GM20431 (cell line): ENCODE results near the gene PRR5L.

Experiments used
- in situ Hi-C: fragments of 300-500 bp; cut with MseI, MboI; formaldehyde crosslinking; loops from one replicate; pipeline ENCODE4 v1.15.0; 2020; ENCODE audit warnings: low sequenced_read_pairs; ENCODE audit not compliant: unreplicated experiment

PRR5L gene

DNA sequence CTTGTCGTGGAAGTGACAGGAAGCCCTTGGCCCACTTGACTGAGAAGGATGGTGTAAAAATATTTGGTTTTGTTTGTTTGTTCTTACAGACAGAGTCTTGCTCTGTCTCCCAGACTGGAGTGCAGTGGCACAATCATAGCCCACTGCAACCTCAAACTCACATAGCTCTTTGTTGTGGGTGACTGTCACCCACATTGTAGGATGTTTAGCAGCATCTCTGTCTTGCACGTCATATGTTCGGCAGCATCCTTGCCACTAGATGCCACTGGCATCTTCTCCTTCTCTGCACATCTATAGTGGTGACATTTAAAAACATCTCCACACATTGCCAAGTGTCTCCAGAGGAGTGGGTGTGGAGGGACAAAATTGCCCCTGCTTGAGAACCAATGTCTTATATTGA, 56.8 kb downstream of the PRR5L start:
- in situ Hi-C loops, result no loop called here

DNA sequence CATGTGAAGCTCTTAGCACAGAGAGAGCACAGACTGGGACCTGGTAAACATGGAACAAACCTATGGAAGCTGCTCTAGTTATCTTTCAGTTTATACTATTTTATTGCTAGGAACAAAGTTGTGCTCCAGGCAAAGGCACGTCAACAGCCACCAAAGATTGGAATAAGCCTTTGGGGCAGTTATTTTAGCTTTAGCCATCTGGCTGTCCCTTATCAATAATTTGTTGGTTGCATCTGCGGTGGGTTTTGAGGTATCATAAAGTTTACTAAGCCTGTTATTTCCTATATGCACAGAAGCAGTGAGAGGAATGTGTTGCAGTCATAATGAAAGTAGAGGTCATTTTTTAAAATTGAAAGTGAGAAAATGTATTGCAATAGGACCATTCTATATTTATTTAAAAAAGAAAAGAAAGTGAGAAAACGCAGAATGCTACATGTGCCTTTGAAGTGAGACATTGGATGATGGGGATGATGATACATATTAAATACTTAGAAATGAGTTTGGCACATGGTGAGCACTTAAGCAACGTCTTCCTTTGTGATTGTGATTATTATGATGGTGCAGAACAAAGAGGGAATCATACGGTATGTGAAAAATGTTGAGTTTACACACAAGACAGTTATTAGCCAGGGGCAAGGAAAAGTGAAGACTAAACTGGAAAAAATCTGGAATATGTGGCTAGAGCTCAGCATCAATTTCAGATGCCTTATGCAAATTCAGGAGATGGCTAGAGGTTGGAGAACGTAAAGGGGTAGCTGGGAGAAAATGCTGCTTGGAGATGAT, 58.3 kb downstream of the PRR5L start:
- in situ Hi-C loops, result no loop called here

DNA sequence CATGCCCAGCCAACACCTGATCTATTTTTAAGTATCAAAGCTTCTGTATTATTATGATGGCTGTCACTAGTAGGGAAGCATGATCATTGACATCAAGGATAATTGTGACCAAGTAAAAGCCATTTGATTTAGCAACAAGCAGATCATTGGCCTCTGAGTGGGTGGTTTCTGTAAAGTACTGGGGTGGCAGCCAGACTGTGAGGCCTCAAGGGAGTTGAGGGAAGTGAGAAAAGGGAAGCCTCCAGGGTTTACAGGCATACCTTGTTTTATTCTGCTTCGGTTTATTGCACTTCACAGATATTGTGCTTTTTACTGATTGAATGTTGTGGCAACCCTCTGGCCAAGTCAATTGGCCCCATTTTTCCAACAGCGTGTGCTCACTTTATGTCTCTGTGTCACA, 60.1 kb downstream of the PRR5L start:
- in situ Hi-C loops, result no loop called here

DNA sequence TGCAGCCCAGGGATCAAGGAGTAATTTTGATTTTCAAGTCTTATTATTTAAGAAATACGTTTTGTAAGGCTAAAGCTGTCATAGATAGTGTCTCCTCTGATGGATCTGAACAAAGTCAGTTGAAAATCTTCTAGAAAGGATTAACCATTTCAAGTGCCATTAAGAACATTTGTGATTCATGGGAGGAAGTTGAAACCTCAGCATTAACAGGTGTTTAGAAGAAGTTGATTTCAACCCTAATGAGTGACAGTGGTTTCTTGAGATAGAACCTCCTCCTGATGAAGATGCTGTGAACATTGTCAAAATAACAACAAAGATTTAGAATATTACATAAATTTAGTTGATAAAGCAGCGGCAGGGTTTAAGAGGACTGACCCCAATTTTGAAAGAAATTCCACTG, 61.7 kb downstream of the PRR5L start:
- in situ Hi-C loops, result no loop called here

DNA sequence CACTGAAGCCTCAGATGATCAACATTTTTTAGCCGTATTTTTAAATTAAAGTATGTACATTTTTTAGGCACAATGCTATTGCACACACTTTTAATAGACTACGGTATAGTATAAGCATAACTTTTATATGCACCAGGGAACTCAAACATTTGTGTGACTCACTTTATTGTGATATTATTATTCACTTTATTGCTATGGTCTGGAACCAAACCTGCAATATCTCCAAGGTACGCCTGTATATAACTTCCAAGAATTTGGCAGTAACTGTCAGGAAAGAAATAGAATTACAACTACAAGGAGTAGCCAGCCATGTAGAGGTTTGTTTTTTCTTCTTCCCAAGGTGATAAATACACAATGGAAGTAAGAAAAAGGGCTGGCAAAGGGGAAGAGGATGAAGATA, 62.3 kb downstream of the PRR5L start:
- in situ Hi-C loops, result no loop called here

DNA sequence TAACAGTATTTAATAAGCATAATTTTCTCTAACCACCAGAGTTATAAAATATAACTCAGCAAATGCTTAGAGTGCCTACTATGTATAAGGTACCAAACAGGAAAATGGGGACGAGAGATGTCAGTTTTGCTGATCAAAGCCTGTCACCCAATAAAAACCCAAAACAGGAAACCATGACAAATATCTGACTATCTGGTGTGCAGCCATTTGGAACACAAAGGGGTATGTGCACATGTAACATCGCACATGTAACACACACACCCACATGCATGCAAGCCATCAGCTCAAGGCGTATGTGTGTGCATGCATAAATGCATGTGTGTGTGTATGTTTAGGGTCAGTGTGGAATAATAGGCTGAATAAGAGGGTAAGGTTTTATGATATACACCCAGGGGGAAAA, 64.2 kb downstream of the PRR5L start:
- in situ Hi-C loops, result no loop called here

DNA sequence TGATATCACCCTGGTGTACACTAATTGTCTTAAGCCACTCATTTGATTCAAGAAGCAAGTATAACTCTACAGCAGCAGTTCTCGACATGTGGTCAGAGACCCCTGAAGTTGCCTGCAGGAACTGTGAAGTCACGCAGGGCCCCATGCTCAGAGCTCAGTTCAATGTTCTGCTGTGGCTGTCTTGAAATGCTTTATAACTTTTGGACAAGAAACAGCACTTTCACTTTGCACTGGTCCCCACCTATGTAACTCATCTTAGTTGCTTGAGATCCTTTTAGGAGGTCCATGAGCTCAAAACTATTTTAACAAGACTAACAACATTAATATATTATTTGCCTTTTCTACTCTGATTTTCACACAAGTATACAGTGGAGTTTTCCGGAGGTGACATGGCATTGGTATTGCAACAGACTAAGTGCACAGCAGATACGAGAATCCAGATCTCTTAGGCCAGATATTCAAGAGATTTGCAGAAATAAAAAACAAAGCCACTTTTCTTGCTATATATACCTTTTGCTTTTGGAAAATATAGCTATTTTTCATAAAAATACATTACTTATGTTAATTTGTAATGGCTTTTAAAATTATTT, 64.8 kb downstream of the PRR5L start:
- in situ Hi-C loops, result no loop called here

DNA sequence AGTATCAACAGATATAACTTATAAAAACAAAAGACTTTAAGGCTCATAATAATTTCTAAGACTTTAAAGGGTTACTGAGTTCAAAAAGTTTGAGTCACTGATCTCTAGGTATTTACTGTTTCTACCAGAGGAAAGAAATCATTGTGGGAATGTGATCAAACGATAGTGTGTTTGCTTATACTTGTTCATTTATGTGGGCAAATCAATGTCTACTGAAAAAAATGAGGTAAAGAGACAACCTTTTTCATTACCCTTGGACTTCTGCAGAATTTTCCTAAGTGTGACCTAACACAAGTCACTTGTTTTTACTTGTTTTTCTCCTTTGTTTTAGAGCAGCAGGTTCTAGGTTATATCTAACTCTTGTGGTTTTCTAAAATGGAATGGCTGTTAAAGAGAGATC, 65.4 kb downstream of the PRR5L start:
- in situ Hi-C loops, result no loop called here

DNA sequence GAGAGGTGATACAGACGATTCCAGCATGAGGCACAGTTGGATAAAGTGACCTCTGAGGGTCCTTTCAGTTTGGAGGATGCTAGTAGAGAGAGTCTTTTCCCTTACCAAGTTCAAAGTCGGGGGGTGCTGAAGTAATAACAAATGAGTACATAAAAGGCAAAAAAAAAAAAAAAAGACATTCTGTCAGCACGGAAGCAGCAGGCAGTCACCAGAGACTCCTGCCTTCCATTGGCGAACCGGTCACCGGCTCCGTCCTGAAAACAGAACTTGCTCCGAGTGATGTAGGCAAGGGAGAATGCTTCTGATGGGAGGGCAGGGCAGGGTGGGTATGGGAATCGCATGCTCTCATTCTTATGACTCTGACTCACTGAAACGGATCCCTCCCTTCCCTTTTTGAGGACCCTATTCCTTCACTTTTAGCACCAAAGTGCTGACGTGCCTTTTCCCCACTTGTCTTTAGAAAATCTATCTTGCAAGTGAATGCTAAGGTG, 65.9 kb downstream of the PRR5L start:
- in situ Hi-C loops, result no loop called here

DNA sequence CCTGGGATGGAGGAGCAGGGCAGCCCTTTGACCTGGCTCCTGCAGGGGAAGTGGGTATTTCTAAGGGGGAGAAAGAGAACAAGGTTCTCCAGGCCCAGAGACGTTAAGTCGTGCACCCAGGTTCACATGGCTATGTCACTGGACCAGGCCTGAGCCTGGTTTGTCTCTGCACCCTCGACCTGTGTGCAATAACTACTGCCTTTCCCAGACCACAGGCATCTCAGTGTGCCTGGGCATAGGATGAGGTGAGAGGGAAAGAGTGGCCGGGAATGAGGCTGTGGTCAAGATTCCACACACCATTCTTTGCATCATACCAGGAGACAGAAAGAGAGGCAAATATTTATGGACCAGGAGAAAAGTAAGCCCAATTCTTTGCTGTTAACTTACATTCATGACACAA, 66.8 kb downstream of the PRR5L start:
- in situ Hi-C loops, result no loop called here

DNA sequence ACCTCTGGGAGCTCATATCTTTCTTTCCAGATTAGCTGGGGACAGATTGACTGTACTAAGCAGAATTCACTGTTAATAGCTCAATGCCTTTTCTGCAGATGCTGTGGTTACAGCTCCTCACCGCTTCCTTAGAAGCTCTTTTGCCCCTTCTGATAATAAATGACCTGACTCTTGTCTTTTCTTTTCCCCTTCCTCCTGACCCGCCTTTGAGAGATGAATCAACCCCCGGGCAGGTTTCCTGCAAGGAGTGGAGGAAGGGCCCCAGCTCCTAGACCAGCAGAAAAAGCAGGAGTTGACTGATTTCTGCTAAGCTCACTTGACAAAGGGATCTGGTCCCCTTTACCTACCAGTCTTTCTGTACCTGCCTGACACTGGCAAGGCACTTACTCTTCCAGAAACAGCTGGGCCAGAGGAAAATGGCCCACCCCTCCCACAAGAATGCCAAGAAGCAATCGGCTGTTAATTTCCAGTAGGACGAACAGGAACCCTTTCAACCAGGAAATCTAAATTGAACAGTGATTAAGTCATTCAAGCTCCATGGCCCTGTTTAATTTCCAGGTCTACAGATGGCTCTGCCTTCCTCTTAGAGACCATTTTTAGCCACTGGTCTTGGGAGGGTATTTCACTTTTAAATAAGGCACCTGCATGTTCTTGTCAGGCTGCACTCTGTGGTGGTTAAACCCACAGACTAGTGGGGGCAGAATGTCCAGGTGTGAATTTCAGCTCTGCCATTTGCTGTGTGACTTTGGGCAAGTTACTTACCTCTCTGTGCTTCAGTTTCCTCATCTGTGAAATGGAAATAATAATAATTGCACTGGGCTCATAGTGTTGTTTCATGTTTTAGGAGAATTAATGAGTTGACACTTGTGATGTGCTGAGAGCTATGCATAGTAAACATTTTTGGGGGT, 67.5 kb downstream of the PRR5L start:
- in situ Hi-C loops, result no loop called here

DNA sequence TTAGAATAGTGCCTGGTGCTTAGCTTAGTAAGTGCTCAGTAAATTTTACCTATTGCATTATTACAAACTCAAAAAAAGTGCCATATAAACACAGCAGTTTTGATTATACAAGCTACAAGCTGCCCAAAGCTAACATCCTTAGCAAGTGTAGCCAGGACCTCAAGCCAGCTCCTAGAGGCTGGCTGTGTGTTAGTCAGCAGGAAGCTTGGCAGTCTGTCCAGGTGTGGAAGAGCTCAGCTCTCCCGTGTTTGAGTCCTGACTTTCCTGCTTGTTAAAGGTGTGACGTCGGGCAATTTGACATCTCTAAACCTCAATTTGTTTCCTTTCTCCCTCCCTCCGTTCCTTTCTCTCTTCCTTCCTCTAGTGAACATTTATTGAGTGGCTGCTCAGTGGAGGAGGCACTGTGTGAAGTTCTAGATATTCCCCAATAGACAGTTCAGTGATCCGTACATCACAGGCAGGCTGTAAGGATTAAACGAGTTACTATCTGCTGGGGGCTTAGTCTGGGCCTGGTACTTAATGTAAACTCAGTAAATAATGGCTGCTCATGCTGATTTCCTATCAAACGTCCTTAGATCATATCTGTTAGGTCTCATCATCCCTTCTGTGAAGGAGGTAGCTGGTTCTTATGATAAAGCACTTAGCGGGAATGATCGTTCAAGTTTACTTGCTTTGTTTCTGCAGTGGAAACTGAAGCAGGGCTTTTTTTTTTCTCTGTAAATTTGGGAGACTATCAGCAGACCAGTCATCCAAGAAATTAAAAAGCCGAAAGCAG, 68.7 kb downstream of the PRR5L start:
- in situ Hi-C loops, result no loop called here

DNA sequence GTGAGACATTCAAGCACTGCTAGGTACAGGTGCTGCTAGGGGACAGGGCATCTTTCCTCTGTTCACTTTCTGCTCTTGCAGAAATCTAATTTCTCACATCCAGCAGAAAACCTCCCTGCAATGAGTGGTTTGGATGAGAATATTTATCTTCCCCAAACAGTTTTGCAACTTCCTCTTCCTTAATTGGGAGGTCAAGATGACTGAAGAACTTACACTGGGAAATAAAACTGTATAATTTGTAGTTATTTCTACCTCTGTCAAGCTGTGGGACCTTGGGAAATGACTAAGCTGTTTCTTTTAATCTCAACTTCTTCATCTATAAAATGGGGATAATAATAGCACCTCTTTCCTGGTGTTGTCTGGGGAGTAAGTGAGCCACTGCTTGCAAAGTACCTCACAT, 69.8 kb downstream of the PRR5L start:
- in situ Hi-C loops, result no loop called here

DNA sequence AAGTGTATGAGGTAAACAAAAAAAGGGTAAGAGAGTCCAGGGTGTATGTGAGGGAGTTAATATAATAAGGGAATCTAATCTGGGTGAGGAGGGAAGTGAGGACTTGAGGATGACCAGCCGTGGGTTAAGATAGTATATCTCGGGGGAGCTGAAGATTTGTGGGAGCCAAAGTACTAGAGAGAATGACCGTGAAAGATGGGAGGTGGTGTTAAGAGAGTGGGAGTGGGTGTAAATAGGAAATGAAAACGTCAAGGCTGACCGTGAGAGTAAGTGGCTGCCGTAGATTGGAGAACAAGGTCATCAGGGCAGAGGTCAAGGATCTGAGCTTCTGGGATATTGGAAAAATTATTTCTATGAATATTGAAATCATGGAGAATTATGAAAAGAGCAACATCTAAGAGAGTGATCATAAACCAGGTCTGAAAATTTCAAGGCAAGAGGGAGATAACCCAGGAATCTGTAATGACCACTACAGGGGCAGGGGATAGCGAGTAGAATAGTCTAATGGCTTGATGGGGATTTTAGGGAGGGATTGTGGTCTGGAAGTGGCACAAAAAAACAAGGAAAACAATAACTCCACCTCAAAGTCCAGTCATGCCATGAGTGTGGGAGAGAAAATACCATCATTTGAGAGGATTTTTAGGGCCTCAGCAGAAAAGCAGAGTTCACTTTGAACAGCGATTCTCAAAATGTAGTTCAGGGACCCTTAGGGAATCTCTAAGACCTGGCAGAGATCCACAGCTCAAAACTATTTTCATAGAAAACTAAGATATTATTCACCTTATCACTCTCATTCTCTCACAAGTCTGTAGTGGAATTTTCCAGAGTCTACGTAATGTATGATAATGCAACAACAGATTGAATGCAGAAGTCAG, 72.0 kb downstream of the PRR5L start:
- in situ Hi-C loops, result no loop called here

DNA sequence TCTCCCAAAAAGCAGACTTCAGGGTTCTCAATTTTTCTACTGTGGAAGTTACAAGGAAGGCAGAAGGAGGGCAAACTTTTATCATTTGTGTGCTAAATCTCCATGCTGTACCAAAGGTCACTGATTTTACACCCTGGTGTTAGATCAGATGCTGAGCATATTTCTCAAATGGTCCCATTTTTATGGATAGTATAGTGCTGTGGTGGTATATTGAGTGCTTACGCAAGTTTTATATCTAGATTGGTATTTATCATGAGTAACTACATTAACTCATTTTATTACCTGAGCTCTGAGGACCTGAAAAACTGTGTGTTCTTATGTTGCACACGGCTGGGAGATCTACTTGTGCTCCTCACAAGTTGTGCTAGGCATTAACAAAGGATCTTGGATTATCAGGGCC, 75.1 kb downstream of the PRR5L start:
- in situ Hi-C loops, result no loop called here

DNA sequence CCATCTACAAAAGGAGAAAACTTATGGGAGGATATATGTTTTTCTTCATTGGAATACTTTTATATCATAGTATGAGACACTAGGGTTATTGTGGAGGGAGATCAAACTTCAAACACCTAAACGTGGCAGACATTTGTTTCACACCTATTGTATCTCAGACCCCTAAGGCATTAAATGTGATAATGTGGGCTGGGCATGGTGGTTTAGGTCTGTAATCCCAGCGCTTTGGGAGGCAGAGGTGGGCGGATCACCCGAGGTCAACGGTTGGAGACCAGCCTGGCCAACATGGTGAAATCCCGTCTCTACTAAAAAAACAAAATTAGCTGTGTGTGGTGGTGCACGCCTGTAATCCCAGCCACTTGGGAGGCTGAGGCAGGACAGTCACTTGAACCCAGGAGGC, 75.5 kb downstream of the PRR5L start:
- in situ Hi-C loops, result no loop called here

DNA sequence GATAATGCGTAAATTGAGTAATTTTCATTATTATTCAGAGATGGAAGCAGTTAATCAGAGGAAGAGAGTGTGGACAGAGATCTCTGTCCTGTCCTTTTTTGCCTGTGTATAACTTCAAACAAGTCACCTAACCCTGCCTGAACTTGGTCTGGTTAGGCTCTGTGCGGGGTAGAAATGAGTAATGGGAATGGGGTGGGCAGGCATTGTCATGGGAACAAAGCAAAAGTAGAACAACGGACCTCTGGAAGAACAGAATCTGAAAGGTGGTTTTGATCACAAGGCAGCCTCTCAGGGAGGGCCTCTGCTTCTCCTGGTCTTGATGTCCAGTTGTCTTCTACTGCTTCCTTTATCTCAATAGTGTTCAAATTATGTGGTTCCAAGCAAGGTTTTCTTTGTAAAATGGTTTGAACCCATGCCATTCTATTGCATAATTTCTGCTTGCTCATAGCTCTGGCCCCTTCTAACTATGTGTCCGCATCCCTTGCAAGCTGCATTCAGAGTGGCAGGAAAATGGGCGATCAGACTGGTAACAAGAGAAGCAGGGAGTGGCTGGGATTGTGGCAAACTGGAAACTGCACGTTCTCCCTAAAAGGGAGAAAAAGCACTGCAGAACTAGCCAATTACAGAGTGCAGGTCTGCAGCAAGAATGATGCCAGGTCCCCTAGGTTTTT, 76.1 kb downstream of the PRR5L start:
- in situ Hi-C loops, result no loop called here
